HFF-Myc (cell line): ENCODE data around the gene MOG.

Experiments used
- DNase-seq: peaks from one replicate; pipeline ENCODE4 v3.0.0-alpha.2; 2011; ENCODE audit warnings: low read depth; ENCODE audit errors: extremely low read depth
- H3K4me3 ChIP-seq: replicated peaks from 2 replicates; pipeline ENCODE4 v1.5.1; 2011; ENCODE audit warnings: low read depth, mild to moderate bottlenecking, control low read depth, low read length
- TF ChIP-seq, protein P1 (sequence below): IDR thresholded peaks from 2 replicates; pipeline ENCODE4 v1.5.1; 2012; ENCODE audit warnings: mild to moderate bottlenecking, low read depth, low read length, control low read depth; ENCODE audit errors: missing control alignments

The MOG gene

DNA sequence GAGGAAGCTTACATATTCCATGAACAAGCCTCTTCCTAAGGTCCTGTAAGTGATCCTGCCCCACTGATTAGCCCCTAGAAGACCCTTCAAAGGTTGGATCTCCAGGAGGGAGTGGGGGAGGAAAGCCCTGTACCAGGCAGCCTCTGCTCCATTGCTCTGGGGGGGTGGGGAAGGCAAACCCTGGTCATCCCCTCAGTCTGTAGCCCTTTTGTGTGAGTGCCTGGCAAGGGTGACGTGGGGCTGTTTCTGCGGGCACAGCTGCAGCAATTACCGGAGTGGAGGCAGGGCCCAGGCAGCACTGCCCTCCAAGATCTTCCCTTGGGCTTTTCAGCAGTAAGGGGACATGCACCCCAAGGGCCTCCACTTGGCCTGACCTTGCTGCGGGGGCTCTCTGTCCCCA lies at the start of gene MOG:
MOG (plus strand) TSS at position 295 of the 400 bp plus-strand sequence. CDS start 118 bp downstream, outside the sequence.
- TF ChIP-seq, protein P1, sequence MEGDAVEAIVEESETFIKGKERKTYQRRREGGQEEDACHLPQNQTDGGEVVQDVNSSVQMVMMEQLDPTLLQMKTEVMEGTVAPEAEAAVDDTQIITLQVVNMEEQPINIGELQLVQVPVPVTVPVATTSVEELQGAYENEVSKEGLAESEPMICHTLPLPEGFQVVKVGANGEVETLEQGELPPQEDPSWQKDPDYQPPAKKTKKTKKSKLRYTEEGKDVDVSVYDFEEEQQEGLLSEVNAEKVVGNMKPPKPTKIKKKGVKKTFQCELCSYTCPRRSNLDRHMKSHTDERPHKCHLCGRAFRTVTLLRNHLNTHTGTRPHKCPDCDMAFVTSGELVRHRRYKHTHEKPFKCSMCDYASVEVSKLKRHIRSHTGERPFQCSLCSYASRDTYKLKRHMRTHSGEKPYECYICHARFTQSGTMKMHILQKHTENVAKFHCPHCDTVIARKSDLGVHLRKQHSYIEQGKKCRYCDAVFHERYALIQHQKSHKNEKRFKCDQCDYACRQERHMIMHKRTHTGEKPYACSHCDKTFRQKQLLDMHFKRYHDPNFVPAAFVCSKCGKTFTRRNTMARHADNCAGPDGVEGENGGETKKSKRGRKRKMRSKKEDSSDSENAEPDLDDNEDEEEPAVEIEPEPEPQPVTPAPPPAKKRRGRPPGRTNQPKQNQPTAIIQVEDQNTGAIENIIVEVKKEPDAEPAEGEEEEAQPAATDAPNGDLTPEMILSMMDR: no peak
- DNase-seq: no peak
- H3K4me3 ChIP-seq: no peak within 1 kb of the TSS

DNA sequence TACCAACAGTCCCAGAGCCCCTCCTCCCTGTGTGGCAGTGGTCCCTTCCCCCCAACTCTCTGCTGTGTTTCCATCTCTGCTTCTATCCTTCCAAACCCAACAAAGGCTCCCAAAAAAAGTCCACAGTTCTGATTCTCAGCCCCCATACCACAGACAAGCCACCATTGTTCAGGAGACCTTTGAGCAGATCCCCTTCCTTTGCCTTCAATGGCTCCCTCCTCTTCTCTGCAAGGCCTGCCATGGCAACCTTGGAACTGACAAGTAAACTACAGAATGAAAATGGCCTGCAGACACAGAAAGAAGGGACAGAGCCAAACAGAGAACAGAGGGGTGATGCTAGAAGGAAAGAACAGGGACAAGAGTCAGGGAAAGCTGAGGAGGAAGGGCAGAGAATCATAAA lies 48.8 kb upstream of the MOG start:
- TF ChIP-seq, protein P1: no peak
- no peak for DNase-seq
- no peak overlapping the region for H3K4me3 ChIP-seq

DNA sequence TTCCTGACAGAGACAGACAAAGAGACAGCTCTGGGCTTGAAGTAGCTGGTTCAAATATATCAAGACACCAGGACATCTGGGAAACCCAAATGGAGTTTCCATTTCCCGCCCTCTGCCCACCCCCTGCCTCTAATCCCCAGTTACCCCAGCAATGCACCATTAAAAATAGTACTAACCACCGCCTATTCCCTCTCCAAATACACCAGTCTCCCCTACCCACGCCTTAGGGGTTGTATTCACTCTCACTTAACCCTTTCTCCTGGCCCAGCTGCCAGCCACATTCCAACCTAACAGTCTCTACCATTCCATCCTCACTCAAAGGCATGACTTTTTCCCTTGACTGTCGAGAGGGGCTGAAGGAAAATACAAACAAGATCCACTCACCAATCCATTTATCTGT lies 46.4 kb upstream of the MOG start:
- no peak overlapping the region for H3K4me3 ChIP-seq
- DNase-seq: no peak
- TF ChIP-seq, protein P1: no peak

DNA sequence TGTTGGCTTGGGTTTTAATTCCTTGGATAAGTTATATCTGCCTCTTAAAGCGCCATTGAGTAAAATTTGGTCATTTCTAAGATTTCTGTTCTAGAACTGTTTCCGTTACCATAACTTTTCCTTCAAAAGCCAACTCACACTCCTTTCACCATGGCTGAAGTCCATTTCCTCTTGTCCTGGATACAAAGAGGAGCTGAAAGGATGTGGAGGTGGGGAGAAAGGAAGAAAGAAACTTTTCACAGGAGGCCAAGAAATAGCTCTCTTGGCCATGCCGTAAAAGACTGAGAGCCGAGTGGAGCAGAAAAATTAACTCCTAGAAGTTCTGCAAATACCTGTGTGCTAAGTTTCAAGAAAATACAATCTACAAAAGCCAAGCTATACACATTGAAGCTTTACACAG lies 45.5 kb upstream of the MOG start:
- DNase-seq: no peak
- H3K4me3 ChIP-seq: no peak overlapping the region
- TF ChIP-seq, protein P1: no peak

DNA sequence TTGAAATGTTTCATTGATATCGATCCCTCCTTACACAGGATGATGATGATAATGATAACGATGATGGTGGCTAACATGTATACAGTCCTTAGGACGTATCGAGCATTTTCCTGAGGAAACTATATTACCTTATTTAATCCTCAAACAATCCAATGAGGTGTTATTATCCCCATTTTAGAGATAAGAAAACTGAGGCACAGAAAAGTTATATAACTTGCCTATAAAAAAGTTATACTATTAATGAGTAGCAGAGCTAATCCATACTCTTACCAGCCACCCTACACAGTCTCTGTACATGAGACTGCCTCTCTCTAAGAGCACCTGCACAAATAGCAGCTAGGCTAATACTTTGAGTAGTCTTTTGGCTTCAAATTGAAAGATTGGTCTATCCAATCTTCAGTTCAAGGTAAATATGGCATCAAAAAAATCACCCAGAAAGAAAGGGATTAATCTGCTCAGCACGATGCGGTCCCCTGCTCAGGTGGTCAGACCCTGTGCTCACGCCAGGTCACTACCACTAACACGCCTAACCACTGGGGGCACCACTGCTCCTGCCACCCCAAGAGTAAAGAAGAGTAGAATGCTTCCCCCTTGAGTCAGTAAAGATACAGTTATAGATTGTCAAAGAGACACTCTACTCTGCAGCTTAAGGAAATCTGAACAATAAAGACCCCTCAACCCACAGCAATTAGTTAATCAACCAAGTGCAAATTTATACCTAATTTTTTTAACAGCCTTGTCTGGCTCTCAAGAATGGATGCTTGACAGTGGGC lies 38.9 kb upstream of the MOG start:
- H3K4me3 ChIP-seq: no peak overlapping the region
- TF ChIP-seq, protein P1: no peak
- no peak for DNase-seq

DNA sequence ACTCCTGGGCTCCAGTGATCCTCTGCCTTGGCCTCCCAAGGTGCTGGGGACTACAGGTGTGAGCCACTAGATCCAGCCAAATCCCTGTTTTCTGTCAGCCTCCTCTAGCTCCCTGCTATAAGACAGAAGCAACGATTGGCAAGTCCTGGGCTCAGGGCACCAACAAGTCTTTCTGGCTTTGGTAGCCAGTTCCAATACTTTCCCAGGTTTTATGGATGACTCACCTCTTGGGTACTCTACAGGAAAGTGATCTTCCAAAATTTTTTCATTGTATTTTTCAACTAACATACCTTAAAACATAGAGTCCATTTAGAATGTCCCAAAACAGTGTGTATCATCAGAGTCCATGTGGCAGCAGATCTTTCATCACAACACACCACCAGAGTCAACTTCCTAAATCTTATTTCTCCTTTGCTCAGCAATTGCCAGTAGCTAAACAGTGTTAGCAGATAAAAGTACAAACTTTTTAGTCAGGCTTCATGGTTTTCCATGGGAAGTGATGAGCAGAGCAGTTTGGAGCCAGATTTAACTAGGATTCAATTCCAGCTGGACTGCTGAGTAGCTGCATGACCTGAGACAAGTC lies 37.2 kb upstream of the MOG start:
- TF ChIP-seq, protein P1: no peak
- DNase-seq: no peak
- H3K4me3 ChIP-seq: no peak overlapping the region
